EL (cell line): ENCODE results near the gene ZNF543.
A peak's percentile ranks its signal among the peaks of the same experiment; 100 is the strongest.

ENCODE experiments used
- DNase-seq: peaks from one replicate; pipeline ENCODE4 v3.0.0-alpha.2; 2016

Gene ZNF543

GRCh38 chr19:57320180-57321084 is at the start of gene ZNF543:
Gene ZNF543 (plus strand): TSS chr19:57320472. CDS start chr19:57320854, 382 bp downstream.
- DNase-seq = peak; percentile 97

- DNase-seq = no peak
These were observed 49.0 kb upstream of the ZNF543 start for GRCh38 chr19:57271280-57271679.

- DNase-seq = no peak
These were observed 47.3 kb upstream of the ZNF543 start for GRCh38 chr19:57273014-57273413.

- no peak for DNase-seq
These were observed 43.8 kb upstream of the ZNF543 start for GRCh38 chr19:57276430-57276829.

GRCh38 chr19:57278481-57278880 is 41.8 kb upstream of the ZNF543 start:
- peak; percentile 67 for DNase-seq

GRCh38 chr19:57279418-57280164 is 40.7 kb upstream of the ZNF543 start:
- peak; percentile 96 for DNase-seq

GRCh38 chr19:57280165-57280961 is 39.9 kb upstream of the ZNF543 start, which contains the start of gene ZNF460:
Gene ZNF460 (plus strand): TSS chr19:57280485. CDS start chr19:57280807, 322 bp downstream.
- DNase-seq = peak; percentile 97

GRCh38 chr19:57280962-57281400 is 39.3 kb upstream of the ZNF543 start:
- DNase-seq = peak; percentile 20

GRCh38 chr19:57282011-57282643 is 38.1 kb upstream of the ZNF543 start:
- DNase-seq = no peak

- DNase-seq = no peak
These were observed 31.9 kb upstream of the ZNF543 start for GRCh38 chr19:57288373-57288772.

- DNase-seq = no peak
These were observed 29.3 kb upstream of the ZNF543 start for GRCh38 chr19:57290970-57291369.

GRCh38 chr19:57292547-57292946 is 27.7 kb upstream of the ZNF543 start:
- DNase-seq = no peak

- no peak for DNase-seq
These were observed 26.6 kb upstream of the ZNF543 start for GRCh38 chr19:57293719-57294118.

GRCh38 chr19:57302020-57302465 is 18.2 kb upstream of the ZNF543 start:
- DNase-seq = peak; percentile 96

- DNase-seq = peak; percentile 27
These were observed 17.4 kb upstream of the ZNF543 start for GRCh38 chr19:57302727-57303401.

- DNase-seq = no peak
These were observed 15.2 kb upstream of the ZNF543 start for GRCh38 chr19:57305056-57305455.

- DNase-seq = no peak
These were observed 11.8 kb upstream of the ZNF543 start for GRCh38 chr19:57308514-57308913.

- DNase-seq = no peak
These were observed 9.5 kb upstream of the ZNF543 start for GRCh38 chr19:57310792-57311191.

- DNase-seq = no peak
These were observed 6.1 kb upstream of the ZNF543 start for GRCh38 chr19:57314146-57314545.

- no peak for DNase-seq
These were observed 2.8 kb upstream of the ZNF543 start for GRCh38 chr19:57317503-57317902.

- no peak for DNase-seq
These were observed 448 bp upstream of the ZNF543 start for GRCh38 chr19:57319869-57320179.

- DNase-seq = no peak
These were observed 844 bp downstream of the ZNF543 start for GRCh38 chr19:57321116-57321515.
